Gastroesophageal sphincter (tissue), 3 donors: ENCODE measurements around the gene ZNF729.

ENCODE experiments used
- CTCF ChIP-seq, 4 experiments: fragments of 200-600 bp in 2 of 4; fragments of 450-650 bp in 2 of 4; sonication (generic) in 1 of 4; IDR thresholded peaks; one replicate each; pipeline ENCODE4 v1.5.1; 2017 to 2019; ENCODE audit warnings: antibody characterized with exemption in 4 of 4, mild to moderate bottlenecking in 2 of 4, moderate library complexity in 2 of 4
- EP300 ChIP-seq: sonication (generic); formaldehyde crosslinking; IDR thresholded peaks from one replicate; pipeline ENCODE4 v1.6.1; 2017; ENCODE audit warnings: antibody characterized with exemption, mild to moderate bottlenecking
- POLR2A ChIP-seq, 2 donors: fragments of 450-650 bp; IDR thresholded peaks; one replicate each; pipeline ENCODE4 v1.6.1; 2017; ENCODE audit warnings: antibody characterized with exemption in 2 of 2, mild to moderate bottlenecking in 2 of 2, moderate library complexity in 1 of 2

GRCh38 chr19:22286151-22286810 is at the start of gene ZNF729:
- TF ChIP-seq CTCF (IDR thresholded peaks at IDR 0.05) (no peak), EP300 (no peak), POLR2A (IDR thresholded peaks at IDR 0.05) (no peak)
